Left ventricle myocardium superior (tissue), 1 donor: ENCODE data around the gene FAM171A1. TPM values are rescaled to one million over a fixed set of nuclear protein-coding genes. Genes with fewer than 3 reads are reported as not detected.

Experiments used
- ATAC-seq: fragments of 200-7000 bp; cut with Tn5 transposase; one replicate; pipeline ENCODE4 v1.9.1; 2020; ENCODE audit warnings: mild to moderate bottlenecking, moderate library complexity
- DNase-seq: peaks from one replicate; pipeline ENCODE4 v3.0.0-alpha.2; 2020
- intact Hi-C: fragments of 100-400 bp; cut with micrococcal nuclease; formaldehyde crosslinking; loops from one replicate; pipeline ENCODE4 v1.11.0; 2022
- total RNA-seq: library from RNA; stranded (reverse); fragmentation: NEBNext Ultra II Directional; extraction: Animal tissue kit (Norgen Biotek cat#: 25700); gene quantifications from one replicate; pipeline ENCODE4 v1.2.1, GENCODE V29; 2021
- donor health status: DM: no; HTN: yes; CAD: no; lungs with severe emphysema.

The FAM171A1 gene
- total RNA-seq, 1 donor from 2014 or later, result 11.6 TPM

DNA sequence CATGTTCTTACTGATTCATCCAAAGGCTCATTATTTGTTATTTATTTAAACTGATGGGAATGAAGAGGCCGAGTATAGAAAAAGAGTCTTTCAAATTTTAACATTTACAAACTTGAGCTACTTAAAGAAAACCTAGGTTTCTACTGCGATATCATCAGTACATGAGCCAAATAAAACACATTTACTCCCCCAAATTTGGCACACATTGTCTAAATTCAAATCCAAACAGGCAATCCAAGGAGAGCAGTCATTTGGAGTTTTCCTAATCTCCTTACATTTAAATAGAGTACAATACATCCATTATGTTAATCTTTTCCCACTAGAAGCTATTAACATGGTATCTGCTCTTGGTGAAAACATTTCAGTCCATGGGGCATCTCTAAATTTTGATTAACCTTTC lies 204.8 kb downstream of the FAM171A1 start:
- no peak for ATAC-seq
- intact Hi-C loops, result no loop called here
- no peak for DNase-seq

DNA sequence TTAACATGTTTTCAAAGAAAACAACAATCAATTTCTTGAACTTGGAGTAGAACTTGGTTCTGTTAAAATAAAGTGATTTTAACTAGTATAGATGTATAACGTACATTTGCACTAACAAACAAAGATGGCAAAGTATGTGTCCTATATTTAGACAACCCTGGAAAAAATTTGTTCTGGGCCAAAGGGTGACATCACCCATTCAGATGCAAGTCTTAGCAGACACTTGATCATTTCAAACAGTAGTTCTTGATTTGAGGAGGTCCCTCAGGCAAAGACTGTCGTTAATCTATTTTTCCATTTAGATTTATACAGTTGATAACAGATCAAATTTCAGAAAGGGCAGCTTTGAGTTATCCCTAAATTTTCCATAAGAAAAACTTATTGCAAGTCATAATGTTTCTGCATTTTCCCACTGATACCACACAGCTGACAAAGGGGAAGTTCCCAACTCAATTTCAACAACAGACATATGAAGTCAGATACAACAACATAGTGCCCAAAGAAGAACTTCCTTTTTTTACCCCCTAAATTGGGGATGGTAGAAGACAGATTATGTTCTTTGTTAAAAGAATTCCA lies 207.7 kb downstream of the FAM171A1 start:
- DNase-seq, result no peak
- ATAC-seq, result no peak
- intact Hi-C loops, result no loop called here

Other genes starting within 250 kb of the FAM171A1 start
- 14.9 TPM for gene NMT2, start 202.6 kb downstream of the FAM171A1 start, total RNA-seq